GM12874 (cell line): Measurements from ENCODE around the gene SLC4A3.

ENCODE experiments used
- TF ChIP-seq, protein P1 (sequence below): IDR thresholded peaks from 2 replicates; pipeline ENCODE4 v1.5.1; 2011; ENCODE audit warnings: low read depth, mild to moderate bottlenecking, control low read depth, low read length, moderate library complexity; ENCODE audit not compliant: insufficient read depth

Gene SLC4A3

DNA sequence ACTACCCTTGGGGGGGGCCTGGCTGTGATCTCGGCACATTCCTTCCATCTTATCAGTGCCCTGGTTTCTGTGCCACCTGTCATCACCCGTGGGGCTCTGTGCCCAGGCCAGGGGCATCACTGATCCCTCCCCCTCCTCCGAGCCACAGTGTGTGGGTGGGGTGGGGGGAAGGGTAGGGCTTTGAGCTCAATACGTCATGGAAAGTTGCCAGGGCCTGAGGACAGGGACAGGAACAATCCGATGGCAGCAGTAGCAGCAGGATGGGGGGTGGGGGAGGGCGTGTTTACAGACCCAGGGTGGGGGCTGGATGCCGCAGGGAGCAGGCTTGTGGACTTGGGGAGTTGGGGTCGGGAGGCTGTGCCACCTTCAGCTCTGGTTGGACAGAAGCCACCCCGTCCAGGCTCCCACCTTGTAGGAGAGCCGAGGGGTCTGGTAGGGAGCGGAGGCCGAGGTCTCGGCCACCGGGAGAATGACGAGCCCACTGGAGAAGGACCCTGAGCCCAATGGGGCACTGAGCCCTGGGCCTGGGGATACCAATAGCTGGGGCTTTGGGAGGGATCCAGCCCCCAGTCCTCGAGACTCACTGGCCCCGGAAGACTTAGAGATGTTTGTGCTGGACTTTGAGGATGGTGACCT, 3.5 kb downstream of the SLC4A3 start:
- TF ChIP-seq, protein P1, sequence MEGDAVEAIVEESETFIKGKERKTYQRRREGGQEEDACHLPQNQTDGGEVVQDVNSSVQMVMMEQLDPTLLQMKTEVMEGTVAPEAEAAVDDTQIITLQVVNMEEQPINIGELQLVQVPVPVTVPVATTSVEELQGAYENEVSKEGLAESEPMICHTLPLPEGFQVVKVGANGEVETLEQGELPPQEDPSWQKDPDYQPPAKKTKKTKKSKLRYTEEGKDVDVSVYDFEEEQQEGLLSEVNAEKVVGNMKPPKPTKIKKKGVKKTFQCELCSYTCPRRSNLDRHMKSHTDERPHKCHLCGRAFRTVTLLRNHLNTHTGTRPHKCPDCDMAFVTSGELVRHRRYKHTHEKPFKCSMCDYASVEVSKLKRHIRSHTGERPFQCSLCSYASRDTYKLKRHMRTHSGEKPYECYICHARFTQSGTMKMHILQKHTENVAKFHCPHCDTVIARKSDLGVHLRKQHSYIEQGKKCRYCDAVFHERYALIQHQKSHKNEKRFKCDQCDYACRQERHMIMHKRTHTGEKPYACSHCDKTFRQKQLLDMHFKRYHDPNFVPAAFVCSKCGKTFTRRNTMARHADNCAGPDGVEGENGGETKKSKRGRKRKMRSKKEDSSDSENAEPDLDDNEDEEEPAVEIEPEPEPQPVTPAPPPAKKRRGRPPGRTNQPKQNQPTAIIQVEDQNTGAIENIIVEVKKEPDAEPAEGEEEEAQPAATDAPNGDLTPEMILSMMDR = no peak

DNA sequence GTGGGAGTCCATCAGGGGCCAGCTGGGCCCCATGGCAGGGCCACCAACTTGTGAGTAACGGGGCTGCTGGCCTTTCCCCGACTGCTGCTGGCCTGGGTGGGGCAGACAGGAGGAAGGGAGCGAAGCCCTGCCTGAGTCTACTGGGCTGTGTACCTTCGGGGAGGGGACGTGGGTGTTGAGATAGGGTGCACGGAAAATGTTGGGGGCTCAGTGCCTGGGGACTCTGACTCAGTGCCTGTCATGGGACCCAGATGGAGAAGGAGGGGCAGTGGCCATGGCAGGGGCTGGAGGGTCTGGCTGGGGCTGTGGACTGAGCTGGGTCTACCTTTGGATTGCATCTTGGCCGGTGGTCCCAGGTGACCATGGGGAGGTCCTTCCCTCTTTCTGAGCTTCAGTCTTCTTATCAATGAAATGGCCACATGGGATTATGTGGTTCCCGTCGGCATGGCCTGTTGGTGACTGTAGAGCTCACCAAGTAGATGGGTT, 4.0 kb downstream of the SLC4A3 start:
- TF ChIP-seq, protein P1 = no peak

DNA sequence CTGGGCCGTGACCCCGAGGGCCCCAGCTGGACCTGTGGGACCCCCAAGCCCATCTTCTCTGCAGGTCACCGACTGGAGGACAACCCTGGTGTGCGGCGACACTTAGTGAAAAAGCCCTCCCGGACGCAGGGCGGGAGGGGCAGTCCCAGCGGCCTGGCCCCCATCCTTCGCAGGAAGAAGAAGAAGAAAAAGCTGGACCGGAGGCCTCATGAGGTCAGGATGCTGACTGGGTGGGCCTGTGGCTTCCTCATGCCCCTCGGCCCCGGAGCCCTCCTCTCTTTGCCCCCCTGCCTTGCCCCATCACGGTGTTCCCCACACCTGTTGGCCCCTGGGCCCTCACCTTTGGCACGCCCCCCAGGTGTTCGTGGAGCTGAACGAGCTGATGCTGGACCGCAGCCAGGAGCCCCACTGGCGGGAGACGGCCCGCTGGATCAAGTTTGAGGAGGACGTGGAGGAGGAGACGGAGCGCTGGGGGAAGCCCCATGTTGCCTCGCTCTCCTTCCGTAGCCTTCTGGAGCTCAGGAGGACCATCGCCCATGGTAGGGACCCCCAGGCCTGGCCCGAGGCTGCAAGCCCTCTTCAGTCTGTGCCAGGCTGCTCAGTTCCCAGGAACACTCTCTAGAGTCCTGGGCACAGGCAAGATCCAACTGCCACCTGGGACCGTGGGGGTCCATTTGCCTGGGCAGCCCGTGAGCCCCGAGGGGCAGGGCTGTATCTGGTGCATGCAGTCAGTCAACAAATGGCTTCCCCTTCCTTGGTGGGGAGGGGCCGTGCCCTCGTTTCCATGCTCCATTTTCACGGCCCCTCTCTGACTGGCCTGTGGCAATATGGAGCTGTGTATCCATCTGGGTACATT, 4.7 kb downstream of the SLC4A3 start:
- TF ChIP-seq, protein P1 = no peak

DNA sequence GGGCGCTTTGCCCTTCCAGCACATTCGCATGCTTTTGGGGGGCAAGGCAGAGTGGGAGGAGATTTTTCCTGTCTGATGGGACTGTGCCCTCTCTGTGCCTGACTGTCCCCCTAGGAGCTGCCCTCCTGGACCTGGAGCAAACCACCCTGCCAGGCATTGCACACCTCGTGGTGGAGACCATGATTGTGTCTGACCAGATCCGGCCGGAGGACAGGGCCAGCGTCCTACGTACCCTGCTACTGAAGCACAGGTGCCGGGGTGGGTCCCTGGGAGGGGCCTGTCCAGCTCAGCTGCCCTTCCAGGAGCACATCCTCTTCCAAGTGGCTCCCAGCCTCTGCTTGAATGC, 5.3 kb downstream of the SLC4A3 start:
- TF ChIP-seq, protein P1 = no peak

DNA sequence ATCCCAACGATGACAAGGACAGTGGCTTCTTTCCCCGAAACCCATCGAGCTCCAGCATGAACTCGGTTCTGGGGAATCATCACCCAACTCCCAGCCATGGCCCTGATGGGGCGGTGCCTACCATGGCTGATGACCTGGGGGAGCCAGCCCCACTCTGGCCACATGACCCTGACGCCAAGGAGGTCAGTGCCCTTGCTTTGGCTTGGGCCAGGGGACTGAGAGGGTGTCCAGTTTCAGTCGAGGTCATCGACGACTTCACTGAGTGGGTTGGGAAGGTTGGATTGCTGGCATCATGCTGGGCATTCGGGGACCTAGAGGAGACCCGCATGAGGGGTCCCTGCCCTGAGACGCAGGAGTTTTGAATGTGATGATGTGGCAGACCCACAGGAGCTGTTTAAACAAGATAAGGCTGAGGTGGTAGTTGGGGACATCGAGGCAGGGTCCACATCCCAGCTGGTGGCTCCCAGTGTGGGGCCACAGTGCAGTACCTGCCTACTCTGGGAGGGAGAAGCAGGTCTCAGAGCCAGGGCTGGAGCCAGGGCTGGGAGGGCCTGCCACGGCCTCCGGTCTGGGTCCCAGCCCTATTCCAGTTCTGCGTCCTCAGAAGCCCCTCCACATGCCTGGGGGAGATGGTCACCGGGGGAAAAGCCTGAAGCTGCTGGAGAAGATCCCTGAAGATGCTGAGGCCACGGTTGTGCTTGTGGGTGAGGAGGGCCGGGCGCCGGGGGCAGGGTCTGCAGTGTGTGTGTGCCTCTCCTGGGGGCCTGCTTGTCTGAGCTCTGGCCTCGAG, 6.0 kb downstream of the SLC4A3 start:
- TF ChIP-seq, protein P1 = no peak

DNA sequence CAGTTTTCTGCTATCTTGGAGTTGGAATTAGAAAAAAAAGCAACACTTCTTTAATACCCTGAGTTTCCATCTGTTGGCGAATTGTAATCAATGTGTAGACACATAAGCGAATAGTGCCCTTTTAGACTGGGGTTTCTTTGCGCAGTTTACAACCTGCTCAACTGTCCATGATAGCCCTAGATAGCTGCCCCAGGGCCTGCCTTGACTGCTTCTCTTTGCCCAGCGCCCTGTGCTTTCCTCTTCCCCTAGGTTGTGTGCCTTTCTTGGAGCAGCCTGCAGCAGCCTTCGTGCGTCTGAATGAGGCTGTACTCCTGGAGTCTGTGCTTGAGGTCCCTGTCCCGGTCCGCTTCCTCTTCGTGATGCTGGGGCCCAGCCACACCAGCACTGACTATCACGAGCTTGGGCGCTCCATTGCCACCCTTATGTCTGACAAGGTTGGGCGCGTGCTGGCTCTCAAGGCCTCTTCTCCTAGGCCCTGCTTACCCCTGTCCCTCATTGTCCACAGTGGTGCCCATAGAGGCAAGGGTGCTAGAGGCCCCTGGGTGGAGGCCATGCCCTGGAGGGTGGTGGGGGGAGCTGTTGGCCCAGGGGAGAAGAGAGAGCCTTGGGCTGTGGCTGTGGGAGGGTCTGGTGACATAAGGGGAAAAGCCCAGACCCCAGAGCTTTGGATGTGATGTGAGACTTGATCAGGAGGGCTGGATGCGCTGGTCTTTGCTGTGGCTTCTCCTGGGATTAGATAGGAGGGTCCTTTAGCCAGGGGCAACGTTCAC, 6.9 kb downstream of the SLC4A3 start:
- TF ChIP-seq, protein P1 = no peak
